Stimulated activated CD8-positive, alpha-beta memory T cell treated with anti-CD3 and anti-CD28 coated beads, Interleukin-7, amount 100 ng/mL, for 1 hour (primary cell): ENCODE measurements around the gene GALR2.
A peak's percentile ranks its signal among the peaks of the same experiment; 100 is the strongest.
"Not testable (repeated sequence)": the region's sequence is repeated elsewhere in the genome, so short reads cannot be mapped to it uniquely, and the experiment has no call there.

Source experiments
- DNase-seq, 2 donors: peaks; one replicate each; pipeline ENCODE4 v3.0.0-alpha.2; 2020; ENCODE audit warnings: low read depth in 2 of 2

GALR2 gene

GRCh38 chr17:76049836-76050537 is 24.6 kb upstream of the GALR2 start:
- DNase-seq, result no peak

DNA sequence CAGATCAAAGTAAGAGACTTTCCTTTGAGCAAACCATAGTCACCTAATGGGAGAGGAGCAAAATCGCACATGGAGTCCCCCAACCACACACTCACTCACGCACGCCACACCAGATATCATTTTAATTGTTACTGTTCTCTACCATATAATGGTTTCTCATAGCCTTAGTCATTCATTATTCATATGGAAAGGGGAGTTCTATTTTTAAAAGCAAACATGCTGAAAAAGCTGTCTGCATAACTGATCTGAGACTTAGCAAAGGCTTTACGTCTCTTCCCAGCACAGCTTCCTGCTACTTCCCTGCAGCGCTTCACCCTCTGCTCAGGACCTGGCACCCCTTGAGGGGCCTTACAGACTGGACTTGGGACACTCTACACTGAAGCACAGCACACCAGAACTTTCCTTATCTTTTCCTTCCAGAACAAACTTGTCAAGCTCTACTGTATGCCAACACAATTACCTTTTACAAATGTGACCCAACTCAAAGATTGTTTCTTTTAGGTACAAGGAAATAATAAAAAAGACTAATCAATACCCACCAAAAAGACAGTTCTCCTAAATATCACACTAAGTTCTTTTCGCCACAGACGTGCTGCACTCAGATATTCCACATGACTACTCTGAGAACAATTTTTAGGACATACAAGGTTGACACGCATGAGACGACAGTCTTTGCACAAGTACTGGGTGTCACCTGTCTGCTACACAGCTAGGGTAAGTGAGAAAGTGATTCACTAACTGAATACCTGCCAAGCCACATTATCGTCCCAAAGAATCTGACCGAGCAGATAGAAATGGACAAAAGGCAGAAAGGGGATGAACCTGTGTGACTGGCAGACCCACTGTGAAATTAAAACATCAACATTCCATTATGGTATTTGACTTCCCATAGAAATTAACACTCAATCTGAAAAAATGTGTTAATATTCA is 23.8 kb upstream of the GALR2 start:
- no peak for DNase-seq

GRCh38 chr17:76051561-76051960 is 23.0 kb upstream of the GALR2 start:
- no peak for DNase-seq

DNA sequence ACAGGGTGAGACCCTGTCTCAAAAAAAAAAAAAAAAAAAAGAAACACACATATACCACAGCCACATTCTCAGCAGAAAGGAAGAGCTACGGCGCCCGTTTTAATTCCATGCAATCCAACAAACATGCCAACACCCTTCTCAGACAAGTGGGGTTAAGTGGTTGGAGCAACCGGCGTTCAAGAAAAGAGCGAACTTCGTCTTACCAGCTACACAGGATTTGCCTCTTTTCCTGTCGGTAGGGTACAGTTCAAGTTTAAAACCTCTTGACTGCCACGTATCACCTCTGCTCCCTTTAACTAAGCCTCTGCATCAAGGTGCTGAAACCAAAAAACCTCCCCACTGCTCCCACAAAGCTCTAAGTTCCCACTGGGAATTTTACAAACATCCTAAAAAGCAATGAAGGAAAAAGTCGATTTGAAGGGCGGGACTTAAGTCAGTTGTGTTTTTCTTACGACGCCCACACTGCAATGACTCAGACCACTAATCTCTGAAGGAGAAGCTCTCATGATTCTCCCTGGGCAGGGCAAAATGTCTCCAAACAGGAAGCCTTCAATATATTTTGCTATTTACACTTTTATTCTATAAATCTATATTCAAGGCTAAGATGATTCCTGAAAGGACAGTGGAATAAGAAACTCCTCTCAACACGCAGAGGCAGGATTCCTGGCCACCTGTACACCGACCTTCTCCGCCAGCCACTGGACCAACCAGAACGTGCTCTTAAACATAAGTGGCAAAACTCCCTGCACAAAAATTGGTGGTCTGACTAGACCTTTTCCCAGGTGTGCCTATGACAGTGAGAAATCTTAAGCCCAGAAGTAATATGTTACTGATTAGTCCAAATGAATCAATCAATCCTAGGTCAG is 21.1 kb upstream of the GALR2 start:
- DNase-seq, result no peak

DNA sequence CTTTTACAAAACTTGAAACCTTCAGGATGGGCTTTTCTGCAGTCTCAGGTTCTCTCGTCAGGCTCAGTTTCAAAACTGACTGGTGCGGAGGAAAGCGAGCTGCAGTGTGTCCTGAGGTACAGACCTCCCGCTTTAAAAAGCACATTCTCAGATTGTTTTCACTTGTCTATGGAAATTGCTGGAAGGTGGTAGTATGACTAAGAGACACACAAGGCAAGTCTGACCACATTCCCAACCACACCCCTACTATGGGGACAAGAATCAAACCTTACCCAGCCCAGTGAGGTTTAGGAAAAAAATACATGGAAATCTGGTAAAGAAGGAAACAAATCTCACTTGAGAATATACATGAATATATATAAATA is 20.5 kb upstream of the GALR2 start:
- DNase-seq, result no peak

GRCh38 chr17:76056882-76057281 is 17.7 kb upstream of the GALR2 start:
- DNase-seq, result no peak

DNA sequence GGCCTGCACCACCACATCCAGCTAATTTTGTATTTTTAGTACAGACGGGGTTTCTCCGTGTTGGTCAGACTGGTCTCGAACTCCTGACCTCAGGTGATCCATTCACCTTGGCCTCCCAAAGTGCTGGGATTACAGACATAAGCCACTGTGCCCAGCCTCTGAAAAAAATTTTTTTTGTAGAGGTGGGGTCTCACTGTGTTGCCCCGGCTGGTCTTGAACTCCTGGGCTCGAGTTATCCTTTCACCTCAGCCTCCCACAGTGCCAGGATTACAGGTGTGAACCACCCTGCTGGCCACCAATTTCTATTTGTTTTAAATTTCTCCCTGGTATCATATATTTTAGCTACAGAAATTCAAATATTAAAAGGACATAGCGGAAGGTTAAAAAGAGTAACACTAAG is 16.3 kb upstream of the GALR2 start:
- not testable (repeated sequence) for DNase-seq

- DNase-seq, result no peak
These were observed 10.6 kb upstream of the GALR2 start for GRCh38 chr17:76063875-76064546.

DNA sequence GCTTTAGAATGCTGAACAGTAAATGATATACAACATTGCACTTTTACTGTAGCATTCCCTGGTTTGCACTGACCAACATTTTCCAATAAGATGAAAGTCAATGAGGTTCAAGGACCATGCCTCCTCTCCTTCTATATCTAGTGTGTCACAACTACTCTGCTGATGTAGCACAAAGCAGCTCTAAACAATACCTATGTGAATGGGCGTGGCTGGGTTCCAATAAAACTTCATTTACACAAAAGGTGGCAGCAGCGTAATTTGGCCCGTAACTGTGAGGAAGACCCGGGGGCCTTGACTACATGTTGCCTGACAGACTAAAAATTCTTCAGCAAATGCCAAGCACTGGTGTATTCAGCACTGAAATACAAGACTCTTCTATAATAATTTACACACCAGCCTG is 8.8 kb upstream of the GALR2 start:
- no peak for DNase-seq

- DNase-seq, result no peak
These were observed 2.9 kb upstream of the GALR2 start for GRCh38 chr17:76071531-76072147.

DNA sequence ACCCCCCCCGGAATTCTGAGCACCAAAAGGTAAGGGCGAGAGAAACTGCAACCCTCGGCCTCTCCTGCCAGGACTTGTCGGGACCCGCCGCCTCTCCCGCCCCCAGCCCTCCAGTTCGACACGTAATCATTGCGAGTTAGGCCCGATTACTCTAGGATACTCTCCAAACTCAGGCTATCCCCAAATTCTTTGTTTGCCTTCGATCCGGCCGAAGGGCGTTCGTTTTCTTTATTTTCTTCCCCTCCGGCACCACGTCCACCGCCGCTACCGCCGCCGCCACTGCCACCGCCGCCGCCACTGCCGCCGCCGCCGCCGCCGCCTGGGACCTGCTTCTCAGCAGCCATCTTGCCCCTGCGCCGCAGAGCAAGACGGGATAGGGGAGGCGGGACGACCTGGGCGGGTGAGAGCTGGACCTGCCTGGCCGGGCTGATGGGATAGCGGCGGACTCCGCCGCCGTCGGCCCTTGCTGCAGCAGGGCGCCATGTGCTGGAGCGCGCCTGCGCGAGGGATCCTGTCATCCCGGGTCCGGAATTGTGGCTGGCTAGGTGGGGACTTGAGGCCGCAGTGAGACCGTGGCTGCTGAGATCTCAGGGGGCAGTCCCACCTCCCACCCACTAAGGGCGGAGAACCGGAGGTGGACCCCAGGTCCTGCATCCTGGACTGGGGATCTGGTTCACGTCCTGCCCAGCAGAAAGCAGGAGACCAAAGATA is 2.3 kb upstream of the GALR2 start, which contains the start of gene SRP68:
SRP68 (minus strand) TSS at position 370 of the 711 bp plus-strand sequence; CDS start at position 344, 26 bp downstream.
- peak; percentile 65 to 66 for DNase-seq

GRCh38 chr17:76075364-76076145 is 974 bp downstream of the GALR2 start:
- DNase-seq, result no peak

GRCh38 chr17:76076146-76076764 is 1.7 kb downstream of the GALR2 start:
- DNase-seq, result no peak

DNA sequence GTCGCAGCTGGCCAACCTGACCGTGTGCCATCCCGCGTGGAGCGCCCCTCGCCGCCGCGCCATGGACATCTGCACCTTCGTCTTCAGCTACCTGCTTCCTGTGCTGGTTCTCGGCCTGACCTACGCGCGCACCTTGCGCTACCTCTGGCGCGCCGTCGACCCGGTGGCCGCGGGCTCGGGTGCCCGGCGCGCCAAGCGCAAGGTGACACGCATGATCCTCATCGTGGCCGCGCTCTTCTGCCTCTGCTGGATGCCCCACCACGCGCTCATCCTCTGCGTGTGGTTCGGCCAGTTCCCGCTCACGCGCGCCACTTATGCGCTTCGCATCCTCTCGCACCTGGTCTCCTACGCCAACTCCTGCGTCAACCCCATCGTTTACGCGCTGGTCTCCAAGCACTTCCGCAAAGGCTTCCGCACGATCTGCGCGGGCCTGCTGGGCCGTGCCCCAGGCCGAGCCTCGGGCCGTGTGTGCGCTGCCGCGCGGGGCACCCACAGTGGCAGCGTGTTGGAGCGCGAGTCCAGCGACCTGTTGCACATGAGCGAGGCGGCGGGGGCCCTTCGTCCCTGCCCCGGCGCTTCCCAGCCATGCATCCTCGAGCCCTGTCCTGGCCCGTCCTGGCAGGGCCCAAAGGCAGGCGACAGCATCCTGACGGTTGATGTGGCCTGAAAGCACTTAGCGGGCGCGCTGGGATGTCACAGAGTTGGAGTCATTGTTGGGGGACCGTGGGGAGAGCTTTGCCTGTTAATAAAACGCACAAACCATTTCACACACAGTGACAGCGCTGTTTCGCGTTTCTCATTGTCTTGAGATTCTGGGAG is 2.4 kb downstream of the GALR2 start:
- DNase-seq, result no peak

DNA sequence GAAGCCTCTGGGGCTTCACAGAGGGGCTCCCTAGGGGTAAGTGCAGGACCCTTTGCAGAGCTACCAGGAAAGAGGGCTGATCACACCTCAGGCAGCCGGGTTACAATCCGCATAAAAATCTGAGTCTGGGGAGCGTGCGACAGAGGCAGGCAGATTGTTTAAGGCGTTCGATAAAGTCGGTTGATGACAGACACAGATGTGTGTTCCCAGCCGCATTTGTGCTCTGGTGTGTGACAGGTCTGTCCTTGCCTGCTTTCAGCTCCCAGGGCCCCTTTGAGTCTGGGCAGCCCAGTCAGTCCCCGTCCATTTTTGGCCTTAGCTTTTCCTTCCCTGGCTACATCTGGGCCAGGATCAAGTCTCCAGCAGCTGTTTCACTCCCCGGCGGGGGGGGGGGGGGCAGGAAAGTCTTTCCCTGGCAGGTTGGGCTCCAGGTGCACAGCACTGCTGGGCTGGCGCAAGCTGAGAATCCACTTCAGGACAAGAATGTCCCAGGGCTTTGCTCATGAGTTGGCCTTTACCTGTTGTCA is 3.1 kb downstream of the GALR2 start:
- no peak for DNase-seq

- DNase-seq, result not testable (repeated sequence)
These were observed 3.8 kb downstream of the GALR2 start for GRCh38 chr17:76078370-76078769.

- no peak for DNase-seq
These were observed 4.4 kb downstream of the GALR2 start, which contains the start of gene ZACN for GRCh38 chr17:76078860-76079534. Gene ZACN (plus strand): TSS chr17:76079182. CDS start chr17:76079265, 83 bp downstream.
